C4-2B (cell line): Measurements from ENCODE around the gene KIF21A.

Experiments used
- CTCF ChIP-seq: fragments of 450-650 bp; conservative IDR thresholded peaks from 2 replicates; pipeline ENCODE4 v1.5.1; 2017; ENCODE audit warnings: mild to moderate bottlenecking
- ZFX ChIP-seq: fragments of 450-650 bp; IDR thresholded peaks from 2 replicates; pipeline ENCODE4 v1.6.1; 2017

- TF ChIP-seq CTCF: no peak
- TF ChIP-seq ZFX: no peak
Observed at GRCh38 chr12:39309516-39309915, 133.4 kb downstream of the KIF21A start.
